OCI-LY7 (cell line): ENCODE data around the gene FSIP1.

Experiments
- EZH2phosphoT487 ChIP-seq: fragments of 200-600 bp; sonication (generic); IDR thresholded peaks from 2 replicates; pipeline ENCODE4 v1.6.1; 2018; ENCODE audit warnings: low read depth, borderline replicate concordance, mild to moderate bottlenecking, mixed run types, antibody characterized with exemption, low read length, moderate library complexity, mixed read lengths
- TF ChIP-seq, protein P1 (sequence below): fragments of 200-600 bp; sonication (generic); conservative IDR thresholded peaks from 2 replicates; pipeline ENCODE4 v1.5.1; 2014; ENCODE audit warnings: mild to moderate bottlenecking, antibody characterized with exemption, low read length, moderate library complexity, mixed read lengths

DNA sequence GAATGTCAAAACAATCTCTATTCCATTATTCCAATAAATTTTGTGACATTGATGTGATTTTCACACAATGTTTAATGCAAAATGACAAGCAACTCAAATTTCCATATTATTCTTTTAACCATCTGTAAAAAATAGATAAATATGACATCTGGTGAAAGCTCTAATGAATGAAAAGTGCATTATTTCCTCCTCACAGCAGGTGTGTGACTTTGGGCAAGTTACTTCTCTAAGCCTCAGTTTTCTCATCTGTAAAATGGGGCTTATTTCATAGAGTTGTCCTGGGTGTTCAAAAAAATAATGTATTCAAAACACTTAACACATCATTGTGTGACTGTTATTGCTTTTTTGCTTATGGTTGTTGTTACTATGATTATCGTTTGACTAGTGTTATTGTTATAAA, 131.3 kb downstream of the FSIP1 start:
- TF ChIP-seq, protein P1, sequence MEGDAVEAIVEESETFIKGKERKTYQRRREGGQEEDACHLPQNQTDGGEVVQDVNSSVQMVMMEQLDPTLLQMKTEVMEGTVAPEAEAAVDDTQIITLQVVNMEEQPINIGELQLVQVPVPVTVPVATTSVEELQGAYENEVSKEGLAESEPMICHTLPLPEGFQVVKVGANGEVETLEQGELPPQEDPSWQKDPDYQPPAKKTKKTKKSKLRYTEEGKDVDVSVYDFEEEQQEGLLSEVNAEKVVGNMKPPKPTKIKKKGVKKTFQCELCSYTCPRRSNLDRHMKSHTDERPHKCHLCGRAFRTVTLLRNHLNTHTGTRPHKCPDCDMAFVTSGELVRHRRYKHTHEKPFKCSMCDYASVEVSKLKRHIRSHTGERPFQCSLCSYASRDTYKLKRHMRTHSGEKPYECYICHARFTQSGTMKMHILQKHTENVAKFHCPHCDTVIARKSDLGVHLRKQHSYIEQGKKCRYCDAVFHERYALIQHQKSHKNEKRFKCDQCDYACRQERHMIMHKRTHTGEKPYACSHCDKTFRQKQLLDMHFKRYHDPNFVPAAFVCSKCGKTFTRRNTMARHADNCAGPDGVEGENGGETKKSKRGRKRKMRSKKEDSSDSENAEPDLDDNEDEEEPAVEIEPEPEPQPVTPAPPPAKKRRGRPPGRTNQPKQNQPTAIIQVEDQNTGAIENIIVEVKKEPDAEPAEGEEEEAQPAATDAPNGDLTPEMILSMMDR = no peak
- no peak for TF ChIP-seq EZH2phosphoT487
